Smooth muscle cell of the brain vasculature (primary cell): Measurements from ENCODE around the gene DSCAML1.

Source experiments
- DNase-seq: peaks from one replicate; pipeline ENCODE4 v3.0.0-alpha.2; 2012; ENCODE audit warnings: low read depth, low spot score

The DSCAML1 gene

GRCh38 chr11:117428856-117429229 lies 368.2 kb downstream of the DSCAML1 start:
- no peak for DNase-seq

GRCh38 chr11:117428186-117428855 lies 368.7 kb downstream of the DSCAML1 start:
- no peak for DNase-seq

DNA sequence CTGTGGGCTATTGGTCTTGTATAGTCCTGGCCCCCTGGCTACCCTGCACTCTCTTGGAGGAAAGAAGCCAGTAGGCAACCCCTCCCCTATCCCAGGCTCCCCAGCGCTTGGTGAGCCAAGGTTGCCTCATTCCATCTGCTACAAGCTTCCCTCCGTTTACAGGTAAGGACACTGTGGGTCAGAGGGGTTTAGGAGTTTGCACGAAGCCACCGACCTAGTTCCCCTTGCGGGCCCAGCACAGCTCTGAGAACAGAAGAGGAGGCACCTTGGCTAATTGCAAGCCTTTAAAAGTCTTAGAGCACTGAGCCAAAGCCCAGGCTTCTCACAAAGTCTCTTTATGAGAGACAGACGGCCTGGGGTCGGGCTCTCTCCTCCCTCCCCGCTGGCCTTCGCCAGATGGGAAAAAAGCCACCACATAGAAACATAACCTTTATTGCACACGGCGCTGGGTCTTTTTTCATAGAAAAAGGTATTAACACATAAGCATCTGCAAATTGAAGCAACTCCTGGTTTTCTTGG lies 369.6 kb downstream of the DSCAML1 start:
- DNase-seq, result no peak

GRCh38 chr11:117426941-117427340 lies 370.1 kb downstream of the DSCAML1 start:
- no peak for DNase-seq

GRCh38 chr11:117426297-117426685 lies 370.7 kb downstream of the DSCAML1 start:
- no peak for DNase-seq

- DNase-seq, result no peak
These were observed 371.2 kb downstream of the DSCAML1 start for GRCh38 chr11:117425679-117426296.

- DNase-seq, result no peak
These were observed 372.2 kb downstream of the DSCAML1 start for GRCh38 chr11:117424781-117425180.

DNA sequence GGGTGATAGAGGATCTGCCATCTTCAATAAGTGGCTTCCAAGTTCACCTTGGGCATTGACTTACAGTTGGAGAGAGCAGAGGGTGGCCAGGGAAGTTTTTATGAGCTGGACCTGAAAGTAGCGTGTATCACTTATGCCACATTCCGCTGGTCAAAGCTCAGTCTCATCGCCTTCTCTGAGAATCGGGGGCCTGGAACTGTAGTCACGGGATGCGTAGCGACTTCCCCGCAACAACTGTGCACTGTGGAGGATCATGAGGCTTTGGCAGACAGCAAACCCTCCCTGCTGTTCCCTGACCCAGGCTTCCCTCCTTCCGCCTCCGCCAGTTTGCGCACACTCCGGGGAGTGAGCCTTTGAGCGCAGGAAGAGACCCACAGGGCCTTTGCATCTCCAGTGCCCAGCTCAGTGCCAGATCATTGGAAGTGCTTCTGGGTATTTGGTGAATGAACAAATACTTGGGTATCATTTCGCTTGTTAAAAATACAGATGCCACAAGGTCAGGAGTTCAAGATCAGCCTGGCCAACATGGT lies 373.9 kb downstream of the DSCAML1 start:
- DNase-seq, result no peak

GRCh38 chr11:117421476-117421875 lies 375.5 kb downstream of the DSCAML1 start:
- DNase-seq, result no peak

- DNase-seq, result no peak
These were observed 376.0 kb downstream of the DSCAML1 start for GRCh38 chr11:117421041-117421440.

GRCh38 chr11:117420598-117420997 lies 376.4 kb downstream of the DSCAML1 start:
- no peak for DNase-seq

DNA sequence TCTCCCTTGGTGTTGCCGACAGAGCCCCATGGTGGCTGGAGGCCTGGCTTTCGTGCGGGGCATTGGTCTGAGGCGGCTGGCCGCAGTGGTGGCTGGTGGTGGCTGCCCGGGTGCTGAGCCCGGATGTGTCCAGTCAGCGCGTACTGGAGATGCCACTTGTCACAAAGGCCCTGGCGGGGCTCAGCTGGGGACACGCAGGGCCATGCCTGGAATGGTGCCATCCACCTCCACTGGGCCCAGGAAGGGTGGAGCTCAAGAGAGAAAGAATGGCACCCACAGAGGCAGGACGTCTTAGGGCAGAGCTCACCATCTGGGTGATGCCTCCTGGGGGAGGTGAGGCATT lies 376.9 kb downstream of the DSCAML1 start:
- DNase-seq, result no peak

GRCh38 chr11:117419482-117420142 lies 377.4 kb downstream of the DSCAML1 start:
- DNase-seq, result no peak

DNA sequence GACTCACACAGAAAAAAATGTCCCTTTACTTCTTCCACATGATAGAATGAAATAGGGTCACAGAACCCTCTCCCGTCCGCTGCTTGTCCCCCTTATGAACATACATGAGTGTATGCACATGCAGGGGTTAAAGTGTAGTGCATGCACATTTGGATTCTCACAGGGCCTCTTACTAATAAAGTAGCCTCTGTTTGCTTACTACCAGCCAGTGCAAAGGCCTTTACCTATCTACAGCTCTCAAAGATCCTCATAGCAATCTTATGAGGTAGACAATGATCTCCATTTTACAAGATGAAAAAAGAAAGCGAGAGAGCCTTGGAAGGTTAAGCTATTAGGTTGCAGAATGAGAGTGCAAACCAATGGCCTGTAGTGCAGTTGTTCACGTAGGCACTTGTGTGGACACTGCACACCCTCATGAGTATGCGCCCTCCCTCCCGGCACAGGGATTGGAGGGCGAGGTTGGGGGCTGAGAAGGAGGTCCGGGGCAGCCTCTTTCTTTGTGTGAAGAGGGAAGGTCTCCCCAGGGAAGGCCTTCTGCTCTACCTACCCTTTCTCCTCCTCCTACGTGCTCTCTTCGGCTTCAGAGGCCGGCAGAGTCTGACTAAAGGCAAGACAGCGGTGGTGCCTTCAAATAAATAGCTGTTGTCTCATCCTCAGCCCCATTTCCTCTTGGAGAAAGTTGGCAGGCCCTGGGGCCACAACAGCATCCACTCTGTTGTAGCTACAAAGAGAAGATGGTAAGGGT lies 378.1 kb downstream of the DSCAML1 start:
- no peak for DNase-seq

DNA sequence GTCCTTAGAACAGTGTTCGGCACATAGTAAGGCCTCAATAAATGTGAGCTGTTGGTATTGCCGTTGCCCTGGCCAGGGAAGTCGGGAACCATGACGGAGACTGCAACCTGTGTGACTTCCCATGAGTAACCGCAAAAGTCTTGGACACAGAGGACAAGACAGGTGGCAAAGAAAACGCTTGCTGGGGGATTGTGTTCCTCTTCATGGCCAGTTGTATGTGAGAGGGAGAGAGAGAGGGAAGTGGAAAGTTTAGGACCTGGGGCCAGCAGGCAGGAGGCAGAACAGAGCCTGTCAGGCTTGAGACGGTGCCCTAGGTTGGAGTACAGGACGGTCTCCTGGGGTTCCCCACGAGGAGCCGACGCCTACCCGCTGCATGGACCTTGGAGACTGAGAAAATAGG lies 379.2 kb downstream of the DSCAML1 start:
- DNase-seq, result no peak

DNA sequence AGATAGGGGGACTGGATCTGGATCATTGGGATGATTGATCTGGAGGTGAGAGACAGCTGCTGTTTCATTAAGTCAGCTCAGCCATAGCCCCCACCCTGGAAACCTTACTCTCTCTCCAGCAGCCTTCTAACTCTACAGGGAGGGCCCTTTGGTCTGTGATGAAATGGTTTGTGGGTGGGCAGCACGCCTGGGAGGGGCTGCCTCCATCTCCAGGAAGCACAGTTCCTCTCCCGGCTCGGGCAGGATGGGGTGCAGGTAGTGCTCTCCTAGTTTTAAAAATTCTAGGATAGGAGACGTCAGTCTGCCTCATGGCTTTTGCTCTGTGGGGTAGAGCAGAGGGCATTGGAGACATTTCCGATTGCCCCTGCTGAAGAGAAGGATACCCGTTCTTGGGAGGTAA lies 379.7 kb downstream of the DSCAML1 start:
- DNase-seq, result no peak

GRCh38 chr11:117415358-117415896 lies 381.6 kb downstream of the DSCAML1 start:
- DNase-seq, result no peak

DNA sequence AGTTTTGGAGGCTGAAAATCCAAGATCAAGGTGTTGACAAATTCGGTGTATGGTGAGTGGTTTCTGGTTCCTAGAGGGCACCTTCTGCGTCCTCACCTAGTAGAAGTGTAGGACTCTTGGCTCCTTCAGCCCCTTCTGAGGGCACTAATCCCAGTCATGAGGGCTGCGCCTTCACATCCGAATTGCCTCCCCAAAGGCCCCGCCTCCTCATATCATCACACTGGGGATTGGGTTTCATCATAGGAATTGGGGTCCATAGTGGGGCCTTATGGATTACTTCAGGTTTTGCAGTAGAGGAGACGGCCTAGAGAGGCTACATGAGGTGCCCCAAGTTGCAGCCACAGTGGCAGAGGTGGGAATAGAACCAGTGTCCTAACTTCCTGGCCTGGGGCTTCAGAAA lies 382.3 kb downstream of the DSCAML1 start:
- DNase-seq, result no peak

DNA sequence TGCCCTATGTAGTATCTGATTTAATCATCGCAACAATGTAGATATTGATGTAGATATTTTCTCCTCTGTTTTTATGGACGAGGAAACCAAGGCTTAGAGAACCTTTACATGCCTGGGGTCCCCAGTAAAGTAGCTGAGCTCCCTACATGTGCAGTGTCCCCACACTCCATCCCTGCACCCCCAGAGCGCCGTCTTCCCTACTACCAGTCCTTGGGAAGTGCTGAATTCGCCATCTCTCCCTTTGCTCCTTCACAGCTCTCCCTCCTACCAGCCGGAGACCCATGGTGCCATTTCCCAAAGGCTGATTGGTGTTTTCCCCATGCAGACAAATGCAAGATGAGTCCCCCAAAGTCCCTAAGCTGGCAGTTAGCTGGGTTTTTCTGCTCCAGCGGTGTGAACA lies 383.4 kb downstream of the DSCAML1 start:
- no peak for DNase-seq

- no peak for DNase-seq
These were observed 384.3 kb downstream of the DSCAML1 start for GRCh38 chr11:117412653-117413275.

DNA sequence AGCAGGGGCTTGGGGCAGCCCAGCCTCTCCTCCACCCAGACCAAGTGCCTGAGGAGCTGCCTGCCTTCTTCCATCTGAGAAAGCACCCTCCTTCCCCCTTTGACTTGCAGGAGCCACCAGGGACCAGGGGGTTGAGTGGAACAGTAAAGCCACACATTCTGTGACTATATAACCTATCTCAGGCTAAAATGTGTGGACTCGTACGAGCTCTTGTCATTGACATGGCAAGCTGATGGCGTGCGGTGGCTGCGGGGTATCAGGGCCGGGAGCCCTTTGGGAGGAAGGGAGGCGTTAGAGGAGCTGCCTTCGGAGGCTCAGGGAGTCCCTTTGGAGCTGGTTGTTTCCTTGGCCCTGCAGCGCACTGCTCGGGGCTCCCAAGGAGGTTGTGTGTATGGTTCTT lies 384.8 kb downstream of the DSCAML1 start:
- DNase-seq, result no peak
